ENCODE data around the gene SLC6A9.
A peak's percentile ranks its signal among the peaks of the same experiment; 100 is the strongest.

Gene SLC6A9

GRCh38 chr1:43994071-43994470 lies 37.2 kb downstream of the SLC6A9 start:
- no peak for DNase-seq (ENCODE audit: low read depth, low spot score)
- H3K27ac ChIP-seq (ENCODE audit: low read length): no peak overlapping the region
- no CpG with 5 or more reads among the region's 7 CpGs for WGBS (ENCODE audit: insufficient coverage, insufficient read length)
- H3K9me3 ChIP-seq (ENCODE audit: control insufficient read depth, insufficient read depth, low read length): no peaks in the 10 kb centered on the region
- no peaks in the 10 kb centered on the region for H3K27me3 ChIP-seq (ENCODE audit: control insufficient read depth, insufficient read depth, low read length)
- no peak overlapping the region for H3K4me3 ChIP-seq (ENCODE audit: low read length)
- peaks cover 4% of the 10 kb centered on the region for H3K4me1 ChIP-seq (ENCODE audit: control insufficient read depth, insufficient read depth, low read length)
- H3K36me3 ChIP-seq (ENCODE audit: control insufficient read depth, insufficient read depth, low read length): no peaks in the 10 kb centered on the region

DNA sequence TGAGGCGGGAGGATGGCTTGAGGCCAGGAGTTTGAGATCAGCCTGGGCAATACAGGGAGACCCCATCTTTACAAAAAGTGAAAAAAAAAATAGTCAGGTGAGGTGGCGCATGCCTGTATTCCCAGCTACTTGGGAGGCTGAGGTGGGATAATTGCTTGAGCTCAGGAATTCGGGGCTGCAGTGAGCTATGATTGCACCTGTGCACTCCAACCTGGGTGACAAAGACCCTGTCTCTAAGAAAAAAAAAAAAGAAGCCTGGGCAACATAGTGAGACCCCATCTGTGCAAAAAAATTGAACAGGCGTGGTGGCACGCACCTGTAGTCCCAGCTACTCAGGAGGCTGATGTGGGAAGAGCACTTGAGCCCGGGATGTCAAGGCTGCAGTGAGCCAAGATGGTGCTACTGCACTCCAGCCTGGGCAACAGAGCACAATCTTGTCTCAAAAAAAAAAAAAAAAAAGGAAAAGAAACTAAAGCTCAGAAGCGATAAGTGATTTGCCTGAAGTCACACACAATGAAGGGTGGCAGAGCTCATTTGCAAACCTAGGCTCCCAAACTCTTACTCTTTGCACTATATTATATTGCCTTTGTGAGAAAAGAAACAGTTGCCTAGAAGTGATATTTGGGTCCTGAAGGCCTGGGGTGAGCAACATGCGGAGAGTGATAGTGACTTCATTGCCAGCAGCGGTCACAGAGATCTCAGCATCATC lies 37.9 kb downstream of the SLC6A9 start:
- H3K4me3 ChIP-seq (ENCODE audit: low read length): no peak overlapping the region
- WGBS (ENCODE audit: insufficient coverage, insufficient read length): no CpG with 5 or more reads among the region's 9 CpGs
- H3K9me3 ChIP-seq (ENCODE audit: control insufficient read depth, insufficient read depth, low read length): no peaks in the 10 kb centered on the region

DNA sequence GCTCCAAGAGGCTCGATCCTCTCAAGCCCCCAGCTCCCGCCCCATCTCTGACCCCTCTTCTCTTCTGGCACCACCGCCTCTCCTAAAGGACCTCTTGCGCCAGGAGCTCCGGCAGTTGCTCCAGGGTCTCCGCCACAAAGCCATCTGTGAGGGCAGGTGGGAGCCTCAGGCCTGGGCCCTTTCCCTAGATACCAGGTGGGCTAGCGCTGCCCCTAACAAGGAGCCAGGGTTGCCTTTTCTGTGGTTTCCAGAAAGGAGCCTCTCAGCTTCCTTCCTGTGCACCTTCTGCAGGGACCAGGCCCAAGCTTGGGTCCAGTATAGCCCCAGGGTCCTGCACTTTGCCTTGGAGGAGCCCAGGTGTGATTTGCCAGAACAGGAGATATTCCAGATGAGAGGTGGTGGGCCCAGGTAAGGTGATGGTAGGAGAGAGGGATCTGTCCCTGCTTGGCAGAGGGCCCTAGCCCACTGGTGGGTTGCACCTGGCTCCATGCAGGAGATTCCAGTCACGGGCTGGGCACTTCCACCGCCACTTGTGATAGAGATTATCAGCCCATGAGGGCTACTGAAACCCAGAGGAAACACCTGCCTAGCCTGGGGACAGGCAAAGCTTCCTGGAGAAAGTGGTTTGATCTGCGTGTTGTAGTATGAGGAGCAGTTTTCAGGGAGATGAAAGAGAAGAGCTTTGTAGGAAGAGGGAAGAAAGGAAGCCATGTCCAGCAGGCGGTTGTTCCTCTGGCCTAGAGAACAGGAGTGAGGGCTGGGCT lies 38.8 kb downstream of the SLC6A9 start:
- peaks cover 4% of the 10 kb centered on the region for H3K4me1 ChIP-seq (ENCODE audit: control insufficient read depth, insufficient read depth, low read length)
- H3K4me3 ChIP-seq (ENCODE audit: low read length): peak overlapping the region; percentile 67; the same call in 1 of the 2 replicates
- DNase-seq (ENCODE audit: low read depth, low spot score): no peak
- H3K36me3 ChIP-seq (ENCODE audit: control insufficient read depth, insufficient read depth, low read length): no peaks in the 10 kb centered on the region
- no CpG with 5 or more reads among the region's 11 CpGs for WGBS (ENCODE audit: insufficient coverage, insufficient read length)
- no peaks in the 10 kb centered on the region for H3K9me3 ChIP-seq (ENCODE audit: control insufficient read depth, insufficient read depth, low read length)
- H3K27me3 ChIP-seq (ENCODE audit: control insufficient read depth, insufficient read depth, low read length): no peaks in the 10 kb centered on the region
- H3K27ac ChIP-seq (ENCODE audit: low read length): no peak overlapping the region

More for the DNA sequence above, 37.9 kb downstream of the SLC6A9 start:
- no peak for DNase-seq (ENCODE audit: low read depth, low spot score)
- H3K36me3 ChIP-seq (ENCODE audit: control insufficient read depth, insufficient read depth, low read length): no peaks in the 10 kb centered on the region
- H3K27me3 ChIP-seq (ENCODE audit: control insufficient read depth, insufficient read depth, low read length): no peaks in the 10 kb centered on the region
- H3K27ac ChIP-seq (ENCODE audit: low read length): no peak overlapping the region
- H3K4me1 ChIP-seq (ENCODE audit: control insufficient read depth, insufficient read depth, low read length): peaks cover 4% of the 10 kb centered on the region

DNA sequence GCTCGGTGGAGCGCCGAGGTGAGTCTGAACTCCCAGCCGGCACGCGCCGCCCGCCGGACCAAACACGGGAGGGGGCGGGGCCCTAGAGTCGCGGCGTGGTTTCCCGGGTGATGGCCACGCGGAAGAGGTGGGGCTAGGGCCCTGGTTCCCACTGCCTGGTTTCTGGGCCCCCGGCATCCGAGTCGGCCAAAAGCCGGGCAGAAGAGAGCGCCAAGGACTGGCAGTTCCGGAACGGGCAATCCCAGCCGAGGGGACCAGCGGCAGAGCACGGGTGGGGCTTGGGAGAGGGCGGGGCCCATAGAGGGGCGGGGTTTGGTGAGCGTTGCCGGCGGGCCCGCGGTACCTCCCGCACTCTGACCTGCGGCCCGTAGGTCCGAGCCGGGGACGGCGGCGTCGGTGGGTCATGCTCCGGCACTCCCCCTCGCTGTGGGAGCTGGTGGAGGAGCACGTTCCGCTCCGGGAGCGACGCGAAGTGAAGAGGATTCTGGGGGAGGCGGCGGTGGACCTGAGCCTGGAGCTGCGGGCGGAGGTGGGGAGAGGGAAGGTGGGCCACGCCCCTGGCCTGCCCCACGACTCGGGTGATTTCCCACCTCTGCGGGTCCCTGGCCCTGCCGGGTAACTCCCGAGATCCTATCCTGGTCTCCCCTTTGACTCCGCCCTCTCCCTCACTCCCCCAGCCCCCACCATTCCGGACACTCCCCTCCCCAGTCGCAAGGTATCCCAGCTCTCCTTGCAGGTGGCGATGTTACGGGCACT lies 39.6 kb downstream of the SLC6A9 start, which contains the start of gene CCDC24:
Gene CCDC24, plus strand, starts transcription at position 124 of the 756 bp plus-strand sequence. Its CDS starts 280 bp downstream, at position 404.
- H3K4me3 ChIP-seq (ENCODE audit: low read length): peak within 1 kb of the TSS; percentile 67; the same call in 1 of the 2 replicates
- peak; percentile 50 for DNase-seq (ENCODE audit: low read depth, low spot score)
- no peaks in the 10 kb centered on the region for H3K36me3 ChIP-seq (ENCODE audit: control insufficient read depth, insufficient read depth, low read length)
- no CpG with 5 or more reads among the region's 66 CpGs for WGBS (ENCODE audit: insufficient coverage, insufficient read length)
- no peaks in the 10 kb centered on the region for H3K27me3 ChIP-seq (ENCODE audit: control insufficient read depth, insufficient read depth, low read length)
- no peak within 1 kb of the TSS for H3K27ac ChIP-seq (ENCODE audit: low read length)
- H3K4me1 ChIP-seq (ENCODE audit: control insufficient read depth, insufficient read depth, low read length): peaks cover 4% of the 10 kb centered on the region; the same call in 1 of the 2 replicates
- H3K9me3 ChIP-seq (ENCODE audit: control insufficient read depth, insufficient read depth, low read length): no peaks in the 10 kb centered on the region

DNA sequence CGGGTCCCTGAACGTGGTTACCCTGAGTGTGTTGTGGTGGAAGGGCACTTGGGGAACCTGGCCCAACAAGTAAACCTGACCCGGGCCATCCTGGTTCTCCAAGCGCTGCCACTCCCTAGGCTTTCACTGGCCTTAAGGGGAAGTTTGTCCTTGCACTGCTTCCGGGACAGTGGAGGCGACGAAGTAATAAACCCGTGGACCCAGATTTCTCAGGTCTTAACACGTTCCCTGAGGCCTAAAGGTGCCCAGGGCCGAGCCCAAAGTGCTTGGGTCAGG lies 40.1 kb downstream of the SLC6A9 start:
- no peaks in the 10 kb centered on the region for H3K9me3 ChIP-seq (ENCODE audit: control insufficient read depth, insufficient read depth, low read length)
- peak overlapping the region; percentile 67; the same call in 1 of the 2 replicates for H3K4me3 ChIP-seq (ENCODE audit: low read length)
- H3K4me1 ChIP-seq (ENCODE audit: control insufficient read depth, insufficient read depth, low read length): peaks cover 4% of the 10 kb centered on the region; the same call in 1 of the 2 replicates
- H3K36me3 ChIP-seq (ENCODE audit: control insufficient read depth, insufficient read depth, low read length): no peaks in the 10 kb centered on the region
- no peak overlapping the region for H3K27ac ChIP-seq (ENCODE audit: low read length)
- DNase-seq (ENCODE audit: low read depth, low spot score): no peak
- no peaks in the 10 kb centered on the region for H3K27me3 ChIP-seq (ENCODE audit: control insufficient read depth, insufficient read depth, low read length)
- WGBS (ENCODE audit: insufficient coverage, insufficient read length): no CpG with 5 or more reads among the region's 10 CpGs

GRCh38 chr1:43990271-43991199 lies 40.7 kb downstream of the SLC6A9 start:
- peaks cover 4% of the 10 kb centered on the region; the same call in 1 of the 2 replicates for H3K4me1 ChIP-seq (ENCODE audit: control insufficient read depth, insufficient read depth, low read length)
- no peaks in the 10 kb centered on the region for H3K27me3 ChIP-seq (ENCODE audit: control insufficient read depth, insufficient read depth, low read length)
- no peak for DNase-seq (ENCODE audit: low read depth, low spot score)
- no peaks in the 10 kb centered on the region for H3K9me3 ChIP-seq (ENCODE audit: control insufficient read depth, insufficient read depth, low read length)
- H3K36me3 ChIP-seq (ENCODE audit: control insufficient read depth, insufficient read depth, low read length): 0 out of 2 replicates have a peak, but pooled peaks cover 1% of the 10 kb centered on the region
- H3K27ac ChIP-seq (ENCODE audit: low read length): no peak overlapping the region
- H3K4me3 ChIP-seq (ENCODE audit: low read length): peak overlapping the region; percentile 67; the same call in 1 of the 2 replicates
- no CpG with 5 or more reads among the region's 19 CpGs for WGBS (ENCODE audit: insufficient coverage, insufficient read length)

GRCh38 chr1:43987159-43987902 lies 43.9 kb downstream of the SLC6A9 start:
- Histone ChIP-seq H3K4me1 (ENCODE audit: control insufficient read depth, insufficient read depth, low read length) (peaks cover 2% of the 10 kb centered on the region; the same call in 1 of the 2 replicates), H3K4me3 (ENCODE audit: low read length) (no peak overlapping the region), H3K36me3 (ENCODE audit: control insufficient read depth, insufficient read depth, low read length) (peaks cover 8% of the 10 kb centered on the region; the same call in 1 of the 2 replicates), H3K9me3 (ENCODE audit: control insufficient read depth, insufficient read depth, low read length) (no peaks in the 10 kb centered on the region), H3K27ac (ENCODE audit: low read length) (no peak overlapping the region), H3K27me3 (ENCODE audit: control insufficient read depth, insufficient read depth, low read length) (no peaks in the 10 kb centered on the region)
- DNase-seq (ENCODE audit: low read depth, low spot score): no peak
- no CpG with 5 or more reads among the region's 6 CpGs for WGBS (ENCODE audit: insufficient coverage, insufficient read length)

DNA sequence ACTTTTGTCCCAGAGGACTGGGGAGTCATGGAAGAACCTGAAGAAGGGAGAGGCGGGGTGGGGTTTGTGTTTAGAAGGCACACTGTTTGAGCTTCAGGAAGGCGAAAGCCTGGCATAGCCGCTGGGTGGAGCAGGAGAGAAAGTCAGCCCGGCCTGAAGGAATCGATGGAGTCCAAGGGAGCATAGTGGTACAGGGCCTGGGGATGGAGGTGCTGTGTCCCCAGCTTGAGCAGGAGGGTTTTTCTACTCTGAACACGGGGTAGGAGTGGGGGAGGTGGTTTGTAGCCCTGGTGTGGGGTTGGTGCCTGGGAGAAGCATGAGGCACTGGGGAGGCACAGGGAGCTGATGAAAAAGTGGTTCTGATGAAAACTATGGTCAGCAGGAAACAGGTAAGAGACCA lies 44.5 kb downstream of the SLC6A9 start:
- Histone ChIP-seq H3K36me3 (ENCODE audit: control insufficient read depth, insufficient read depth, low read length) (peaks cover 10% of the 10 kb centered on the region; the same call in 1 of the 2 replicates), H3K4me3 (ENCODE audit: low read length) (no peak overlapping the region), H3K9me3 (ENCODE audit: control insufficient read depth, insufficient read depth, low read length) (no peaks in the 10 kb centered on the region), H3K27me3 (ENCODE audit: control insufficient read depth, insufficient read depth, low read length) (no peaks in the 10 kb centered on the region), H3K27ac (ENCODE audit: low read length) (no peak overlapping the region), H3K4me1 (ENCODE audit: control insufficient read depth, insufficient read depth, low read length) (peaks cover 2% of the 10 kb centered on the region; the same call in 1 of the 2 replicates)
- DNase-seq (ENCODE audit: low read depth, low spot score): no peak
- no CpG with 5 or more reads among the region's 6 CpGs for WGBS (ENCODE audit: insufficient coverage, insufficient read length)

- Histone ChIP-seq H3K4me3 (ENCODE audit: low read length) (no peak overlapping the region), H3K4me1 (ENCODE audit: control insufficient read depth, insufficient read depth, low read length) (peaks cover 2% of the 10 kb centered on the region; the same call in 1 of the 2 replicates), H3K27me3 (ENCODE audit: control insufficient read depth, insufficient read depth, low read length) (no peaks in the 10 kb centered on the region), H3K27ac (ENCODE audit: low read length) (no peak overlapping the region), H3K36me3 (ENCODE audit: control insufficient read depth, insufficient read depth, low read length) (peaks cover 12% of the 10 kb centered on the region; the same call in 1 of the 2 replicates), H3K9me3 (ENCODE audit: control insufficient read depth, insufficient read depth, low read length) (no peaks in the 10 kb centered on the region)
- no peak for DNase-seq (ENCODE audit: low read depth, low spot score)
- WGBS (ENCODE audit: insufficient coverage, insufficient read length): no CpG with 5 or more reads among the region's 4 CpGs
Observed at GRCh38 chr1:43985984-43986595, 45.2 kb downstream of the SLC6A9 start.
